ENCODE measurements around the gene PRDM2.
A peak's percentile ranks its signal among the peaks of the same experiment; 100 is the strongest.

Gene PRDM2

GRCh38 chr1:13829152-13829769, 129.3 kb downstream of the PRDM2 start:
- no peaks in the 10 kb centered on the region for H3K9me2 ChIP-seq (replicated peaks; ENCODE audit: insufficient read depth, low read length)
- peak overlapping the region; percentile 19 for H3K4me2 ChIP-seq (ENCODE audit: low read depth, low read length, poor library complexity, severe bottlenecking)
- H3K79me2 ChIP-seq (ENCODE audit: insufficient read depth, low read length): no peaks in the 10 kb centered on the region
- no peak overlapping the region for H3K4me3 ChIP-seq (ENCODE audit: insufficient read depth, low read length, poor library complexity, severe bottlenecking)
- H3K27me3 ChIP-seq (ENCODE audit: low read length): no peaks in the 10 kb centered on the region
- no peaks in the 10 kb centered on the region for H4K20me1 ChIP-seq (ENCODE audit: low read depth, low read length)
- TF ChIP-seq, protein P1, sequence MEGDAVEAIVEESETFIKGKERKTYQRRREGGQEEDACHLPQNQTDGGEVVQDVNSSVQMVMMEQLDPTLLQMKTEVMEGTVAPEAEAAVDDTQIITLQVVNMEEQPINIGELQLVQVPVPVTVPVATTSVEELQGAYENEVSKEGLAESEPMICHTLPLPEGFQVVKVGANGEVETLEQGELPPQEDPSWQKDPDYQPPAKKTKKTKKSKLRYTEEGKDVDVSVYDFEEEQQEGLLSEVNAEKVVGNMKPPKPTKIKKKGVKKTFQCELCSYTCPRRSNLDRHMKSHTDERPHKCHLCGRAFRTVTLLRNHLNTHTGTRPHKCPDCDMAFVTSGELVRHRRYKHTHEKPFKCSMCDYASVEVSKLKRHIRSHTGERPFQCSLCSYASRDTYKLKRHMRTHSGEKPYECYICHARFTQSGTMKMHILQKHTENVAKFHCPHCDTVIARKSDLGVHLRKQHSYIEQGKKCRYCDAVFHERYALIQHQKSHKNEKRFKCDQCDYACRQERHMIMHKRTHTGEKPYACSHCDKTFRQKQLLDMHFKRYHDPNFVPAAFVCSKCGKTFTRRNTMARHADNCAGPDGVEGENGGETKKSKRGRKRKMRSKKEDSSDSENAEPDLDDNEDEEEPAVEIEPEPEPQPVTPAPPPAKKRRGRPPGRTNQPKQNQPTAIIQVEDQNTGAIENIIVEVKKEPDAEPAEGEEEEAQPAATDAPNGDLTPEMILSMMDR (IDR thresholded peaks at IDR 0.05; ENCODE audit: insufficient read depth, low read length, poor library complexity, severe bottlenecking): no peak
- no peak for TF ChIP-seq EZH2phosphoT487 (conservative IDR thresholded peaks at IDR 0.05; ENCODE audit: low read length)
- H2AFZ ChIP-seq (ENCODE audit: low read depth, low read length, severe bottlenecking): peak overlapping the region; percentile 62
- no peaks in the 10 kb centered on the region for H3K36me3 ChIP-seq (ENCODE audit: low read length)
- H3K9ac ChIP-seq (ENCODE audit: low read length): no peak overlapping the region
- no peaks in the 10 kb centered on the region for H3K9me3 ChIP-seq (ENCODE audit: insufficient read depth, low read length)
- no peaks in the 10 kb centered on the region for H3F3A ChIP-seq (ENCODE audit: insufficient read depth)
- H3K27ac ChIP-seq (ENCODE audit: low read depth, low read length): no peak overlapping the region

- no peak for TF ChIP-seq EZH2phosphoT487 (conservative IDR thresholded peaks at IDR 0.05; ENCODE audit: low read length)
- TF ChIP-seq, protein P1 (IDR thresholded peaks at IDR 0.05; ENCODE audit: insufficient read depth, low read length, poor library complexity, severe bottlenecking): no peak
Observed at GRCh38 chr1:13830170-13830569, 130.2 kb downstream of the PRDM2 start.

GRCh38 chr1:13830616-13831280, 130.8 kb downstream of the PRDM2 start:
- H3K9me3 ChIP-seq (ENCODE audit: insufficient read depth, low read length): no peaks in the 10 kb centered on the region
- H3K9me2 ChIP-seq (replicated peaks; ENCODE audit: insufficient read depth, low read length): no peaks in the 10 kb centered on the region
- no peaks in the 10 kb centered on the region for H3K27me3 ChIP-seq (ENCODE audit: low read length)
- H3K4me2 ChIP-seq (ENCODE audit: low read depth, low read length, poor library complexity, severe bottlenecking): no peak overlapping the region
- no peaks in the 10 kb centered on the region for H4K20me1 ChIP-seq (ENCODE audit: low read depth, low read length)
- no peak overlapping the region for H2AFZ ChIP-seq (ENCODE audit: low read depth, low read length, severe bottlenecking)
- H3K9ac ChIP-seq (ENCODE audit: low read length): no peak overlapping the region
- H3K36me3 ChIP-seq (ENCODE audit: low read length): no peaks in the 10 kb centered on the region
- no peaks in the 10 kb centered on the region for H3K79me2 ChIP-seq (ENCODE audit: insufficient read depth, low read length)
- H3F3A ChIP-seq (ENCODE audit: insufficient read depth): no peaks in the 10 kb centered on the region
- TF ChIP-seq, protein P1 (IDR thresholded peaks at IDR 0.05; ENCODE audit: insufficient read depth, low read length, poor library complexity, severe bottlenecking): no peak
- no peak for TF ChIP-seq EZH2phosphoT487 (conservative IDR thresholded peaks at IDR 0.05; ENCODE audit: low read length)
- no peak overlapping the region for H3K27ac ChIP-seq (ENCODE audit: low read depth, low read length)
- H3K4me3 ChIP-seq (ENCODE audit: insufficient read depth, low read length, poor library complexity, severe bottlenecking): no peak overlapping the region

More at GRCh38 chr1:13830170-13830569, 130.2 kb downstream of the PRDM2 start:
- Histone ChIP-seq H3K9me2 (replicated peaks; ENCODE audit: insufficient read depth, low read length) (no peaks in the 10 kb centered on the region), H3F3A (ENCODE audit: insufficient read depth) (no peaks in the 10 kb centered on the region), H3K4me3 (ENCODE audit: insufficient read depth, low read length, poor library complexity, severe bottlenecking) (no peak overlapping the region), H3K27ac (ENCODE audit: low read depth, low read length) (no peak overlapping the region), H3K9ac (ENCODE audit: low read length) (no peak overlapping the region), H2AFZ (ENCODE audit: low read depth, low read length, severe bottlenecking) (no peak overlapping the region), H3K4me2 (ENCODE audit: low read depth, low read length, poor library complexity, severe bottlenecking) (no peak overlapping the region), H3K9me3 (ENCODE audit: insufficient read depth, low read length) (no peaks in the 10 kb centered on the region), H3K36me3 (ENCODE audit: low read length) (no peaks in the 10 kb centered on the region), H4K20me1 (ENCODE audit: low read depth, low read length) (no peaks in the 10 kb centered on the region), H3K27me3 (ENCODE audit: low read length) (no peaks in the 10 kb centered on the region), H3K79me2 (ENCODE audit: insufficient read depth, low read length) (no peaks in the 10 kb centered on the region)

All from SU-DHL-6 (cell line).